HL-60 (cell line): ENCODE measurements around the gene HOXD11.

Experiments
- DNase-seq, 2 experiments: peaks; one replicate each; pipeline ENCODE4 v3.0.0-alpha.2; 2010 to 2020; ENCODE audit warnings: low read depth in 1 of 2, low spot score in 1 of 2
- H3K27ac ChIP-seq: fragments of 250-450 bp; sonication (Bioruptor Pico); replicated peaks from 2 replicates; pipeline ENCODE4 v1.5.1; 2020; ENCODE audit warnings: mild to moderate bottlenecking, moderate library complexity
- H3K27me3 ChIP-seq: fragments of 250-450 bp; sonication (Bioruptor Pico); 2 replicates; pipeline ENCODE4 v1.5.1; 2021; ENCODE audit warnings: mild to moderate bottlenecking, moderate library complexity; ENCODE audit not compliant: insufficient read depth, poor library complexity, severe bottlenecking
- H3K4me3 ChIP-seq: replicated peaks from 2 replicates; pipeline ENCODE4 v1.5.1; 2011; ENCODE audit warnings: mild to moderate bottlenecking, control low read depth, low read length; ENCODE audit not compliant: insufficient read depth
- CTCF ChIP-seq: IDR thresholded peaks from one replicate; pipeline ENCODE4 v1.5.1; 2011; ENCODE audit warnings: low read length, control low read depth, inconsistent platforms; ENCODE audit not compliant: insufficient read depth
- GABPA ChIP-seq: IDR thresholded peaks from 2 replicates; pipeline ENCODE4 v1.6.1; 2012; ENCODE audit warnings: low read depth
- POLR2AphosphoS5 ChIP-seq: IDR thresholded peaks from 2 replicates; pipeline ENCODE4 v1.6.1; 2012; ENCODE audit warnings: low read depth
- REST ChIP-seq: IDR thresholded peaks from 2 replicates; pipeline ENCODE4 v1.6.1; 2012; ENCODE audit warnings: low read depth; ENCODE audit not compliant: insufficient replicate concordance
- SPI1 ChIP-seq: IDR thresholded peaks from 2 replicates; pipeline ENCODE4 v1.6.1; 2012; ENCODE audit warnings: low read depth, mild to moderate bottlenecking, borderline replicate concordance

Gene HOXD11

GRCh38 chr2:176081376-176081836, 25.7 kb upstream of the HOXD11 start:
- DNase-seq, result no peak
- Histone ChIP-seq H3K27me3 (peaks cover 85% of the 10 kb centered on the region), H3K4me3 (no peak overlapping the region), H3K27ac (no peak overlapping the region)
- TF ChIP-seq REST (no peak), CTCF (no peak), SPI1 (no peak)

GRCh38 chr2:176081837-176082524, 25.1 kb upstream of the HOXD11 start:
- TF ChIP-seq GABPA, result no peak
- no peak for TF ChIP-seq CTCF
- TF ChIP-seq SPI1, result no peak
- no peak for TF ChIP-seq POLR2AphosphoS5
- no peak for TF ChIP-seq REST
- H3K27me3 ChIP-seq, result peaks cover 85% of the 10 kb centered on the region
- DNase-seq, result no peak

GRCh38 chr2:176082525-176082823, 24.6 kb upstream of the HOXD11 start:
- no peak overlapping the region for H3K4me3 ChIP-seq
- TF ChIP-seq SPI1, result no peak
- TF ChIP-seq CTCF, result no peak
- TF ChIP-seq POLR2AphosphoS5, result no peak
- no peak for TF ChIP-seq REST
- no peak for TF ChIP-seq GABPA
- H3K27ac ChIP-seq, result no peak overlapping the region
- peaks cover 85% of the 10 kb centered on the region for H3K27me3 ChIP-seq
- DNase-seq, result no peak

More at GRCh38 chr2:176081837-176082524, 25.1 kb upstream of the HOXD11 start:
- no peak overlapping the region for H3K27ac ChIP-seq
- no peak overlapping the region for H3K4me3 ChIP-seq
